Keratinocyte (primary cell): ENCODE data around the gene RBCK1.

ENCODE experiments used
- EZH2 ChIP-seq: IDR thresholded peaks from one replicate; pipeline ENCODE4 v1.6.1; 2012; ENCODE audit warnings: inconsistent platforms, mild to moderate bottlenecking, low read length, moderate library complexity
- TF ChIP-seq, protein P1 (sequence below), 3 experiments: IDR thresholded peaks in 1 of 3; conservative IDR thresholded peaks in 1 of 3; optimal IDR thresholded peaks in 1 of 3; 2 replicates in 2 of 3; 3 replicates in 1 of 3; pipeline versions ENCODE3 to v1.5.1; 2011; ENCODE audit warnings: low read length in 3 of 3, mild to moderate bottlenecking in 3 of 3, moderate library complexity in 2 of 3, control low read depth in 1 of 3, inconsistent platforms in 1 of 3; ENCODE audit not compliant: insufficient read depth in 2 of 3; ENCODE audit errors: extremely low read depth in 1 of 3

DNA sequence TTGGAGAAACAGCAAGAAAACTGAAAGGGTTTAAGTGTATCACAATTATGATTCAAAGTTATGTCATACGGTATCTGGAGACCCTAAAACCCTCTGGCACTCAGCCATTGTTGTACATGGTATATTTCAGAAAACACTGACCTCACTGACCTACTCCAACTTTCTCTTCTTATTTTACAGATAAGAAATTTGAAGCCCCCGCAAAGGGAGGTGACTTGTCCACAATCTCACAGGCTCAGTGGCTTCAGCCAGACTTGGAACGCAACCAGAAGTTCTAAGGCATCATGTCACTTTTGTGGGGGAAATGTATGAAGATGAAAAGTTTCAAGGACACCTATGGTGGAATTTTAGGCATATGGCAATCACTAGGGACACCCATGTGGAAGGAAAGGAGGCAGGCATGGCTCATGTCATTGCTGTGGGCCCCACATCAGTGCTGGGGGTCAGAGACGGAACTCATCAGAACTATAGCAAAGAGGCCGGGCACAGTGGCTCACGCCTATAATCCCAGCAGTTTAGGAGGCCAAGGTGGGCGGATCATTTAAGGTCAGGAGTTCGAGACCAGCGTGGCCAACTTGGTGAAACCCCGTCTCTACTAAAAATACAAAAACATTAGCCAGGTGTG, 32.7 kb upstream of the RBCK1 start:
- TF ChIP-seq, protein P1, sequence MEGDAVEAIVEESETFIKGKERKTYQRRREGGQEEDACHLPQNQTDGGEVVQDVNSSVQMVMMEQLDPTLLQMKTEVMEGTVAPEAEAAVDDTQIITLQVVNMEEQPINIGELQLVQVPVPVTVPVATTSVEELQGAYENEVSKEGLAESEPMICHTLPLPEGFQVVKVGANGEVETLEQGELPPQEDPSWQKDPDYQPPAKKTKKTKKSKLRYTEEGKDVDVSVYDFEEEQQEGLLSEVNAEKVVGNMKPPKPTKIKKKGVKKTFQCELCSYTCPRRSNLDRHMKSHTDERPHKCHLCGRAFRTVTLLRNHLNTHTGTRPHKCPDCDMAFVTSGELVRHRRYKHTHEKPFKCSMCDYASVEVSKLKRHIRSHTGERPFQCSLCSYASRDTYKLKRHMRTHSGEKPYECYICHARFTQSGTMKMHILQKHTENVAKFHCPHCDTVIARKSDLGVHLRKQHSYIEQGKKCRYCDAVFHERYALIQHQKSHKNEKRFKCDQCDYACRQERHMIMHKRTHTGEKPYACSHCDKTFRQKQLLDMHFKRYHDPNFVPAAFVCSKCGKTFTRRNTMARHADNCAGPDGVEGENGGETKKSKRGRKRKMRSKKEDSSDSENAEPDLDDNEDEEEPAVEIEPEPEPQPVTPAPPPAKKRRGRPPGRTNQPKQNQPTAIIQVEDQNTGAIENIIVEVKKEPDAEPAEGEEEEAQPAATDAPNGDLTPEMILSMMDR (optimal IDR thresholded peaks at IDR 0.05 in 1 of 3, IDR thresholded peaks at IDR 0.05 in 1 of 3, conservative IDR thresholded peaks at IDR 0.05 in 1 of 3; ENCODE audit: extremely low read depth in 1 of 3, insufficient read depth in 2 of 3, low read length in 3 of 3): no peak
- TF ChIP-seq EZH2: no peak
